Brain microvascular endothelial cell (primary cell): ENCODE data around the gene MXI1.

ENCODE experiments used
- DNase-seq: peaks from one replicate; pipeline ENCODE4 v3.0.0-alpha.2; 2020
- H3K27ac ChIP-seq: fragments of 250-450 bp; sonication (Bioruptor Pico); 2 replicates; pipeline ENCODE4 v1.5.1; 2020; ENCODE audit warnings: mild to moderate bottlenecking, moderate library complexity
- H3K27me3 ChIP-seq: fragments of 250-450 bp; sonication (Bioruptor Pico); replicated peaks from 2 replicates; pipeline ENCODE4 v1.5.1; 2020; ENCODE audit warnings: mild to moderate bottlenecking
- H3K36me3 ChIP-seq: fragments of 250-450 bp; sonication (Bioruptor Pico); replicated peaks from 2 replicates; pipeline ENCODE4 v1.5.1; 2020; ENCODE audit warnings: mild to moderate bottlenecking
- H3K4me3 ChIP-seq: 2 replicates; pipeline ENCODE4 v1.5.1; 2011; ENCODE audit warnings: low read depth, mild to moderate bottlenecking, control low read depth, low read length, moderate library complexity
- in situ Hi-C: cut with HindIII; loops from 2 replicates; pipeline ENCODE4 v1.10.0; 2017; ENCODE audit warnings: low sequenced_read_pairs, low pct_ligation_motif_present
- TF ChIP-seq, protein P1 (sequence below): IDR thresholded peaks from 2 replicates; pipeline ENCODE4 v1.5.1; 2011; ENCODE audit warnings: low read depth, mild to moderate bottlenecking, moderate library complexity, low read length, control low read depth, inconsistent platforms; ENCODE audit errors: missing control alignments

The MXI1 gene

GRCh38 chr10:110229155-110229554 lies 21.8 kb downstream of the MXI1 start:
- Histone ChIP-seq H3K36me3 (no peaks in the 10 kb centered on the region), H3K4me3 (no peak overlapping the region), H3K27ac (no peak overlapping the region), H3K27me3 (no peaks in the 10 kb centered on the region)
- TF ChIP-seq, protein P1, sequence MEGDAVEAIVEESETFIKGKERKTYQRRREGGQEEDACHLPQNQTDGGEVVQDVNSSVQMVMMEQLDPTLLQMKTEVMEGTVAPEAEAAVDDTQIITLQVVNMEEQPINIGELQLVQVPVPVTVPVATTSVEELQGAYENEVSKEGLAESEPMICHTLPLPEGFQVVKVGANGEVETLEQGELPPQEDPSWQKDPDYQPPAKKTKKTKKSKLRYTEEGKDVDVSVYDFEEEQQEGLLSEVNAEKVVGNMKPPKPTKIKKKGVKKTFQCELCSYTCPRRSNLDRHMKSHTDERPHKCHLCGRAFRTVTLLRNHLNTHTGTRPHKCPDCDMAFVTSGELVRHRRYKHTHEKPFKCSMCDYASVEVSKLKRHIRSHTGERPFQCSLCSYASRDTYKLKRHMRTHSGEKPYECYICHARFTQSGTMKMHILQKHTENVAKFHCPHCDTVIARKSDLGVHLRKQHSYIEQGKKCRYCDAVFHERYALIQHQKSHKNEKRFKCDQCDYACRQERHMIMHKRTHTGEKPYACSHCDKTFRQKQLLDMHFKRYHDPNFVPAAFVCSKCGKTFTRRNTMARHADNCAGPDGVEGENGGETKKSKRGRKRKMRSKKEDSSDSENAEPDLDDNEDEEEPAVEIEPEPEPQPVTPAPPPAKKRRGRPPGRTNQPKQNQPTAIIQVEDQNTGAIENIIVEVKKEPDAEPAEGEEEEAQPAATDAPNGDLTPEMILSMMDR = no peak
- DNase-seq = no peak
- in situ Hi-C loops = no loop called here

DNA sequence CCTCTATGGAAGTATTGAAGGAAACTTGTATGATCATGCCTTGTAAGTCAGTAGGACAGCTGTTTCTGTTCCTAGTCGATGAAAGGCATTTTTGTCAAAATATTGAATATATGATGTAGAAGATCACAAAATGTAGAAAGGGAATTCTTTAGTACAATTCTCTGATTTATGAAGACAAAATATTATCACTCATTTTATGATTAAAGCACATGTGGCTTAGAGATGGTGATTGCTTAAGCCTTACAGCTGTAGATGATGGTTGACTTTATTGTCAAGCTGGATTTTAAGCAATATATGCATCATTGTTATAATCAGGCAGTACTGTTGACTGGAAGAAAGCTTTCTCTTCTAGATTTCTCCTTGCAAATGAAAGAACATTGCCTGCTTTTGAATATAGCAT lies 26.4 kb downstream of the MXI1 start:
- H3K4me3 ChIP-seq = no peak overlapping the region
- H3K27me3 ChIP-seq = no peaks in the 10 kb centered on the region
- no peak overlapping the region for H3K27ac ChIP-seq
- in situ Hi-C loops = no loop called here
- DNase-seq = no peak
- TF ChIP-seq, protein P1 = no peak
- no peaks in the 10 kb centered on the region for H3K36me3 ChIP-seq

DNA sequence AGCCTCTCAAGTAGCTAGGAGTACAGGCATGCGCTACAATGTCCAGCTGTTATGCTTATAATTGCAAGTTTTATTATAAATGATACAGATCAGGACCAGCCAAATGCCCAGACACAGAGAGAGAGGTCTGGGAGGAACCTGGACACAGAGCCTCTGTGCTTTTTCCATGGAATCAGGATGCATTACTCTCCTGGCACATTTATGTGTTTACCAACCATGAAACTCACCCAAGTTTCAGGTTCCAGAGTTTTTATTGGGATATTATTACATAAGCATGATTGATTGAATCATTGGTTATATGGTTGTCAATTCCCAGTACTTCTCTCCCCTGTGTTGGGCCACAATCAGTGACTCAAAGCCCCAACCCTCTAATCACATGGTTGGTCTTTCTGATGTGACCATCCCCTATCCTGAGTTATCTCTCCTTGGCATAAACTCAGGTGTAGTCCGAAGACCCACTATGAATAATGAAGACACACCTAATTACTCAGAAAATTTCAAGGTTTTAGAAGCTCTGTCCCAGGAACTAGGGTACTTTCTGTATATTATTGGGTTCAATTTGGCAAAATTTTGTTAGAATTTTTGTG lies 30.6 kb downstream of the MXI1 start:
- Histone ChIP-seq H3K36me3 (no peaks in the 10 kb centered on the region), H3K4me3 (no peak overlapping the region), H3K27me3 (no peaks in the 10 kb centered on the region), H3K27ac (no peak overlapping the region)
- in situ Hi-C loops = no loop called here
- DNase-seq = no peak
- TF ChIP-seq, protein P1 = no peak

DNA sequence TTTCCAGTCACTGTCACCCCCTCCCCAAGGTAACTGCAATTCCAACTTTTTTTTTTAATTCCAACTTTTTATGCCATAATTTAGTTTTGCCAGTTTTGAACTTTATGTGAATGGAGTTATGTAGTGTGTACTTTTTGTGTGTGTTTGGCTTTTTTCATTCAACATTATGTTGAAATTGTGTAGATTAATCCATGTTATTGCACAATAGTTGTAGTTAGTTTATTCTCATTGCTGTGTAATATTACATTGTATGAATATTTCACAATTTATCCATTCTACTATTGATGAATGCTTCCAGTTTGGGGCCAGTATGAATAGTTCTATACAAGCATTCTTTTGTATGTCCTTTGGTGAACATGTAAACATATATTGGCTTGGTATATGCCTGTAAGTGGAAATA lies 32.5 kb downstream of the MXI1 start:
- in situ Hi-C loops = no loop called here
- no peak for DNase-seq
- H3K27me3 ChIP-seq = no peaks in the 10 kb centered on the region
- H3K27ac ChIP-seq = no peak overlapping the region
- no peak overlapping the region for H3K4me3 ChIP-seq
- H3K36me3 ChIP-seq = no peaks in the 10 kb centered on the region
- TF ChIP-seq, protein P1 = no peak

GRCh38 chr10:110241407-110241806 lies 34.0 kb downstream of the MXI1 start:
- TF ChIP-seq, protein P1 = no peak
- Histone ChIP-seq H3K27ac (no peak overlapping the region), H3K36me3 (no peaks in the 10 kb centered on the region), H3K27me3 (no peaks in the 10 kb centered on the region), H3K4me3 (no peak overlapping the region)
- in situ Hi-C loops = no loop called here
- no peak for DNase-seq

DNA sequence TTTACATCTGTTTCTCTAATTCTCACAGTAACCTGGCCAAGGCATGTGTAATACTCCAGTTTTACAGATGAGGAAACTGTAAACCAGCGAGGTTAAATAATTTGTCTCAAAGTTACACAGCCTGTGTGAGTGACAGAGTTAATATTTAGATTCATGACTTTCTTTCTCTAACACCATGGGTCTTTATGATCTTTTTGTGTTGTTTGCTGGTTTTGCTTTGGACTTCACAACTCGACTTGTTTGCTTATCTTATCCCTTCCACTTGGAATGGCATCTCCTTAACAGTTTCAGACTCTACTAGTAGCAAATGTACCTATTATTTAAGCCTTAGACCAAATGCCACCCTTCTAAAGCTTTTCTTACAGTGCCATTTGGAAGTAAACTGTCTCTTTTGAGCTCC lies 34.4 kb downstream of the MXI1 start:
- H3K27me3 ChIP-seq = no peaks in the 10 kb centered on the region
- in situ Hi-C loops = no loop called here
- TF ChIP-seq, protein P1 = no peak
- H3K27ac ChIP-seq = no peak overlapping the region
- no peaks in the 10 kb centered on the region for H3K36me3 ChIP-seq
- DNase-seq = no peak
- H3K4me3 ChIP-seq = no peak overlapping the region
